Panc1 (cell line): Measurements from ENCODE around the gene ASB1. TPM values are rescaled to one million over a fixed set of nuclear protein-coding genes. Genes with fewer than 3 reads are reported as not detected.

Experiments used
- ATAC-seq: fragments of 200-7000 bp; cut with Tn5 transposase; 2 replicates; pipeline ENCODE4 v1.9.1; 2020; ENCODE audit warnings: mild to moderate bottlenecking, moderate library complexity
- BruUV-seq: library from RNA; stranded (reverse); fragments of 400-500 nt; replicated peaks from 2 replicates; lab custom pipeline; 2021; lab: Mats Ljungman, UMichigan
- CTCF ChIA-PET: fragments of 300-600 bp; sonication (Branson Sonifier 250); formaldehyde crosslinking; loops from one replicate; lab custom pipeline; 2022; ENCODE audit warnings: antibody characterized with exemption; lab: Charles Lee
- POLR2A ChIA-PET: fragments of 300-600 bp; sonication (Branson Sonifier 250); formaldehyde crosslinking; loops from one replicate; lab custom pipeline; 2022; ENCODE audit warnings: antibody characterized with exemption; lab: Charles Lee
- DNase-seq: peaks from one replicate; pipeline ENCODE4 v3.0.0-alpha.2; 2010; ENCODE audit warnings: low read depth, low spot score
- H3K27ac ChIP-seq: 2 replicates; pipeline ENCODE4 v1.5.1; 2011; ENCODE audit warnings: mild to moderate bottlenecking, low read length, inconsistent platforms
- H3K27me3 ChIP-seq: fragments of 200-500 bp; sonication (Bioruptor generic); 2 replicates; pipeline ENCODE4 v1.6.0; 2014; ENCODE audit warnings: low read length, inconsistent platforms; ENCODE audit not compliant: control insufficient read depth, insufficient read depth
- H3K36me3 ChIP-seq: fragments of 200-500 bp; sonication (Bioruptor generic); 2 replicates; pipeline ENCODE4 v1.5.1; 2014; ENCODE audit warnings: inconsistent platforms, mild to moderate bottlenecking, low read length, moderate library complexity; ENCODE audit not compliant: control insufficient read depth, insufficient read depth
- H3K4me1 ChIP-seq: 2 replicates; pipeline ENCODE4 v1.5.1; 2011; ENCODE audit warnings: inconsistent platforms, mild to moderate bottlenecking, low read length, moderate library complexity; ENCODE audit not compliant: control insufficient read depth, insufficient read depth
- H3K4me3 ChIP-seq, 2 experiments: 2 replicates each; pipeline ENCODE4 v1.5.1; 2011 to 2012; ENCODE audit warnings: low read depth in 2 of 2, low read length in 2 of 2, mild to moderate bottlenecking in 2 of 2, inconsistent platforms in 1 of 2, moderate library complexity in 1 of 2
- H3K9me3 ChIP-seq: fragments of 200-500 bp; sonication (Bioruptor generic); 2 replicates; pipeline ENCODE4 v1.5.1; 2014; ENCODE audit warnings: low read depth, mild to moderate bottlenecking, inconsistent platforms, low read length, moderate library complexity; ENCODE audit not compliant: control insufficient read depth, insufficient read depth
- POLR2AphosphoS5 ChIP-seq: IDR thresholded peaks from 2 replicates; pipeline ENCODE4 v1.6.1; 2012; ENCODE audit warnings: mild to moderate bottlenecking, low read depth, low read length, moderate library complexity
- REST ChIP-seq, 2 experiments: IDR thresholded peaks; 2 replicates each; pipeline ENCODE4 v1.6.1; 2011 to 2012; ENCODE audit warnings: low read depth in 2 of 2, control low read depth in 1 of 2, low read length in 1 of 2, mild to moderate bottlenecking in 1 of 2, moderate library complexity in 1 of 2; ENCODE audit not compliant: insufficient read depth in 1 of 2
- SIN3A ChIP-seq: IDR thresholded peaks from 2 replicates; pipeline ENCODE4 v1.6.1; 2012; ENCODE audit warnings: low read depth, mild to moderate bottlenecking, low read length, moderate library complexity, borderline replicate concordance; ENCODE audit not compliant: insufficient read depth
- TCF7L2 ChIP-seq: IDR thresholded peaks from 2 replicates; pipeline ENCODE4 v1.6.1; 2011; ENCODE audit warnings: mild to moderate bottlenecking, low read depth, low read length, inconsistent platforms
- in situ Hi-C: cut with HindIII; loops from 2 replicates; pipeline ENCODE4 v1.10.0; 2016; ENCODE audit warnings: low sequenced_read_pairs, low pct_unique_long_range_greater_than_20kb
- intact Hi-C: fragments of 100-400 bp; cut with micrococcal nuclease; formaldehyde crosslinking; loops from one replicate; pipeline ENCODE4 v1.10.0; 2022; ENCODE audit not compliant: unreplicated experiment
- total RNA-seq: library from RNA; stranded (reverse); gene quantifications from one replicate; pipeline ENCODE4 v1.2.1, GENCODE V29; 2021; ENCODE audit not compliant: unreplicated experiment
- TF ChIP-seq, protein P1 (sequence below): fragments of 450-650 bp; IDR thresholded peaks from 2 replicates; pipeline ENCODE4 v1.5.1; 2017; ENCODE audit warnings: mild to moderate bottlenecking

ASB1 gene
- total RNA-seq, 1 experiment from 2014 or later: 57.3 TPM

DNA sequence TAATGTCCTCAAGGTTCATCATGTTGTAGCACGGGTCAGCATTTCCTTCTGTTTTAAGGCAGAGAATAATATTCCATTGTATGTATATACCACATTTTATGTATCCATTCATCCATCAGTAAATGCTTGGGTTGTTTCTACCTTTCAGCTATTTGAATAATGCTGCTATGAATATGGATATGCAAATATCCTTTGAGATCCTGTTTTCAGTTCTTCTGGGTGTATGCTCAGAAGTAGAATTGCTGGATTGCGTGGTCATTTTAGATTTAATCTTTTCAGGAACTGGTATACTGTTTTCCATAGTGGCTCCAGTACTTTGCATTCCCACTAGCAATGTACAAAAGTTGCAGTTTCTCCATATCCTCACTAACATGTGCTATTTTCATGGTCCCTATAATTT lies 13.4 kb upstream of the ASB1 start:
- H3K4me3 ChIP-seq: no peak overlapping the region
- ChIA-PET POLR2A (no interaction called here), CTCF (no interaction called here)
- BruUV-seq: no TSS peak
- ATAC-seq: no peak
- H3K4me1 ChIP-seq: no peaks in the 10 kb centered on the region
- DNase-seq: no peak
- TF ChIP-seq REST (IDR thresholded peaks at IDR 0.05; ENCODE audit: insufficient read depth in 1 of 2, low read depth in 2 of 2, low read length in 1 of 2) (no peak), TCF7L2 (no peak), SIN3A (no peak), POLR2AphosphoS5 (no peak)
- TF ChIP-seq, protein P1, sequence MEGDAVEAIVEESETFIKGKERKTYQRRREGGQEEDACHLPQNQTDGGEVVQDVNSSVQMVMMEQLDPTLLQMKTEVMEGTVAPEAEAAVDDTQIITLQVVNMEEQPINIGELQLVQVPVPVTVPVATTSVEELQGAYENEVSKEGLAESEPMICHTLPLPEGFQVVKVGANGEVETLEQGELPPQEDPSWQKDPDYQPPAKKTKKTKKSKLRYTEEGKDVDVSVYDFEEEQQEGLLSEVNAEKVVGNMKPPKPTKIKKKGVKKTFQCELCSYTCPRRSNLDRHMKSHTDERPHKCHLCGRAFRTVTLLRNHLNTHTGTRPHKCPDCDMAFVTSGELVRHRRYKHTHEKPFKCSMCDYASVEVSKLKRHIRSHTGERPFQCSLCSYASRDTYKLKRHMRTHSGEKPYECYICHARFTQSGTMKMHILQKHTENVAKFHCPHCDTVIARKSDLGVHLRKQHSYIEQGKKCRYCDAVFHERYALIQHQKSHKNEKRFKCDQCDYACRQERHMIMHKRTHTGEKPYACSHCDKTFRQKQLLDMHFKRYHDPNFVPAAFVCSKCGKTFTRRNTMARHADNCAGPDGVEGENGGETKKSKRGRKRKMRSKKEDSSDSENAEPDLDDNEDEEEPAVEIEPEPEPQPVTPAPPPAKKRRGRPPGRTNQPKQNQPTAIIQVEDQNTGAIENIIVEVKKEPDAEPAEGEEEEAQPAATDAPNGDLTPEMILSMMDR: no peak
- in situ Hi-C loops (no loop called here), intact Hi-C loops (no loop called here)
- H3K9me3 ChIP-seq: 0 out of 2 replicates have a peak, but pooled peaks cover 9% of the 10 kb centered on the region
- H3K36me3 ChIP-seq: no peaks in the 10 kb centered on the region
- H3K27me3 ChIP-seq: no peaks in the 10 kb centered on the region
- H3K27ac ChIP-seq: no peak overlapping the region

- 0 out of 2 replicates have a peak, but pooled peaks cover 9% of the 10 kb centered on the region for H3K9me3 ChIP-seq
- intact Hi-C loops (no loop called here), in situ Hi-C loops (no loop called here)
- TF ChIP-seq REST (IDR thresholded peaks at IDR 0.05; ENCODE audit: insufficient read depth in 1 of 2, low read depth in 2 of 2, low read length in 1 of 2) (no peak), TCF7L2 (no peak), SIN3A (no peak), POLR2AphosphoS5 (no peak)
- TF ChIP-seq, protein P1: no peak
- BruUV-seq: no TSS peak
- H3K27ac ChIP-seq: no peak overlapping the region
- H3K4me1 ChIP-seq: no peaks in the 10 kb centered on the region
- ATAC-seq (no peak), DNase-seq (no peak)
- no peaks in the 10 kb centered on the region for H3K27me3 ChIP-seq
- H3K4me3 ChIP-seq: no peak overlapping the region
- ChIA-PET CTCF (no interaction called here), POLR2A (no interaction called here)
- no peaks in the 10 kb centered on the region for H3K36me3 ChIP-seq
Observed at GRCh38 chr2:238415036-238415764, 11.5 kb upstream of the ASB1 start.
